Glutamatergic neuron (in vitro differentiated cells): ENCODE results near the gene PEX14. TPM values are rescaled to one million over a fixed set of nuclear protein-coding genes. Genes with fewer than 3 reads are reported as not detected.
A peak's percentile ranks its signal among the peaks of the same experiment; 100 is the strongest.

Source experiments
- DNase-seq: peaks from one replicate; pipeline ENCODE4 v3.0.0; 2022
- H3K27ac Mint-ChIP-seq: one replicate; pipeline ENCODE4 v1.8.0; 2020; ENCODE audit warnings: mild to moderate bottlenecking, mixed read lengths, inconsistent platforms; ENCODE audit not compliant: unreplicated experiment
- H3K27me3 Mint-ChIP-seq: one replicate; pipeline ENCODE4 v1.8.0; 2020; ENCODE audit warnings: mild to moderate bottlenecking, moderate library complexity, mixed read lengths, inconsistent platforms; ENCODE audit not compliant: unreplicated experiment
- H3K36me3 Mint-ChIP-seq: one replicate; pipeline ENCODE4 v1.8.0; 2020; ENCODE audit warnings: mild to moderate bottlenecking, mixed read lengths, inconsistent platforms; ENCODE audit not compliant: unreplicated experiment
- H3K4me1 Mint-ChIP-seq: one replicate; pipeline ENCODE4 v1.8.0; 2020; ENCODE audit warnings: mild to moderate bottlenecking, low read depth, mixed read lengths, inconsistent platforms; ENCODE audit not compliant: unreplicated experiment
- H3K4me3 Mint-ChIP-seq: one replicate; pipeline ENCODE4 v1.8.0; 2020; ENCODE audit warnings: mild to moderate bottlenecking, mixed read lengths, inconsistent platforms; ENCODE audit not compliant: unreplicated experiment
- H3K9me3 Mint-ChIP-seq: one replicate; pipeline ENCODE4 v1.8.0; 2020; ENCODE audit warnings: mild to moderate bottlenecking, moderate library complexity, mixed read lengths, inconsistent platforms; ENCODE audit not compliant: unreplicated experiment
- CTCF ChIP-seq: fragments of 200-600 bp; sonication (generic); IDR thresholded peaks from one replicate; pipeline ENCODE4 v1.5.0; 2021; ENCODE audit not compliant: partially characterized antibody, unreplicated experiment
- total RNA-seq: library from RNA; stranded (reverse); fragmentation: NEBNext Ultra II Directional; extraction: Animal tissue kit (Norgen Biotek cat#: 25700); gene quantifications from one replicate; pipeline ENCODE4 v1.2.1, GENCODE V29; 2021; ENCODE audit not compliant: unreplicated experiment

The PEX14 gene
- total RNA-seq, 1 donor from 2014 or later = 25.8 TPM

- H3K9me3 Mint-ChIP-seq = peaks cover 3% of the 10 kb centered on the region
- H3K27me3 Mint-ChIP-seq = peaks cover 3% of the 10 kb centered on the region
- no peaks in the 10 kb centered on the region for H3K36me3 Mint-ChIP-seq
- peaks cover 40% of the 10 kb centered on the region for H3K4me1 Mint-ChIP-seq
- no peak for TF ChIP-seq CTCF
- H3K4me3 Mint-ChIP-seq = peak overlapping the region; percentile 48
- no peak overlapping the region for H3K27ac Mint-ChIP-seq
- no peak for DNase-seq
Measured at GRCh38 chr1:10541286-10541685, 66.5 kb downstream of the PEX14 start.

- DNase-seq = no peak
- peaks cover 20% of the 10 kb centered on the region for H3K4me1 Mint-ChIP-seq
- TF ChIP-seq CTCF = no peak
- no peaks in the 10 kb centered on the region for H3K9me3 Mint-ChIP-seq
- no peaks in the 10 kb centered on the region for H3K36me3 Mint-ChIP-seq
- no peak overlapping the region for H3K27ac Mint-ChIP-seq
- H3K4me3 Mint-ChIP-seq = no peak overlapping the region
- peaks cover 2% of the 10 kb centered on the region for H3K27me3 Mint-ChIP-seq
Measured at GRCh38 chr1:10544239-10544638, 69.5 kb downstream of the PEX14 start.

- no peaks in the 10 kb centered on the region for H3K9me3 Mint-ChIP-seq
- H3K27me3 Mint-ChIP-seq = no peaks in the 10 kb centered on the region
- H3K4me1 Mint-ChIP-seq = peaks cover 3% of the 10 kb centered on the region
- no peak for DNase-seq
- no peak overlapping the region for H3K27ac Mint-ChIP-seq
- H3K4me3 Mint-ChIP-seq = no peak overlapping the region
- no peaks in the 10 kb centered on the region for H3K36me3 Mint-ChIP-seq
- TF ChIP-seq CTCF = no peak
Measured at GRCh38 chr1:10546896-10547295, 72.1 kb downstream of the PEX14 start.

GRCh38 chr1:10549904-10550664 is 75.3 kb downstream of the PEX14 start:
- no peaks in the 10 kb centered on the region for H3K36me3 Mint-ChIP-seq
- H3K27me3 Mint-ChIP-seq = no peaks in the 10 kb centered on the region
- DNase-seq = no peak
- peaks cover 23% of the 10 kb centered on the region for H3K4me1 Mint-ChIP-seq
- TF ChIP-seq CTCF = no peak
- H3K27ac Mint-ChIP-seq = no peak overlapping the region
- H3K4me3 Mint-ChIP-seq = no peak overlapping the region
- H3K9me3 Mint-ChIP-seq = peaks cover 1% of the 10 kb centered on the region

- no peaks in the 10 kb centered on the region for H3K36me3 Mint-ChIP-seq
- no peak overlapping the region for H3K4me3 Mint-ChIP-seq
- peaks cover 40% of the 10 kb centered on the region for H3K4me1 Mint-ChIP-seq
- H3K27ac Mint-ChIP-seq = no peak overlapping the region
- H3K27me3 Mint-ChIP-seq = peaks cover 11% of the 10 kb centered on the region
- no peak for TF ChIP-seq CTCF
- peaks cover 6% of the 10 kb centered on the region for H3K9me3 Mint-ChIP-seq
- no peak for DNase-seq
Measured at GRCh38 chr1:10553118-10553517, 78.4 kb downstream of the PEX14 start.
